PC-3 (cell line): ENCODE measurements around the gene SLC16A8. TPM values are rescaled to one million over a fixed set of nuclear protein-coding genes. Genes with fewer than 3 reads are reported as not detected.

Experiments used
- ATAC-seq: fragments of 200-7000 bp; cut with Tn5 transposase; 2 replicates; pipeline ENCODE4 v1.9.1; 2020; ENCODE audit warnings: mild to moderate bottlenecking, moderate library complexity
- BruUV-seq: library from RNA; stranded (reverse); fragments of 400-500 nt; replicated peaks from 2 replicates; lab custom pipeline; 2021; lab: Mats Ljungman, UMichigan
- CTCF ChIA-PET: fragments of 300-600 bp; sonication (Branson Sonifier 250); formaldehyde crosslinking; loops from one replicate; lab custom pipeline; 2022; ENCODE audit warnings: antibody characterized with exemption; lab: Charles Lee
- POLR2A ChIA-PET: fragments of 300-600 bp; sonication (Branson Sonifier 250); formaldehyde crosslinking; loops from one replicate; lab custom pipeline; 2022; ENCODE audit warnings: antibody characterized with exemption; ENCODE audit not compliant: unreplicated experiment; lab: Charles Lee
- DNase-seq: peaks from one replicate; pipeline ENCODE4 v3.0.0-alpha.2; 2015
- H2AFZ ChIP-seq: fragments of 300-600 bp; sonication (generic); 2 replicates; pipeline ENCODE4 v1.6.0; 2016; ENCODE audit warnings: antibody characterized with exemption, low read length
- H3F3A ChIP-seq: fragments of 300-600 bp; sonication (generic); one replicate; pipeline ENCODE4 v1.6.0; 2017; ENCODE audit warnings: antibody characterized with exemption, low read length, control low read depth, mild to moderate bottlenecking; ENCODE audit not compliant: unreplicated experiment
- H3K27ac ChIP-seq: fragments of 300-600 bp; sonication (generic); 2 replicates; pipeline ENCODE4 v1.5.1; 2016; ENCODE audit warnings: mild to moderate bottlenecking, low read length
- H3K27me3 ChIP-seq: fragments of 300-600 bp; sonication (generic); 2 replicates; pipeline ENCODE4 v1.6.1; 2016; ENCODE audit warnings: low read length, mixed read lengths
- H3K36me3 ChIP-seq: fragments of 300-600 bp; sonication (generic); 2 replicates; pipeline ENCODE4 v1.6.1; 2016; ENCODE audit warnings: low read depth, mixed run types, low read length, mixed read lengths
- H3K4me1 ChIP-seq: fragments of 300-600 bp; sonication (generic); 2 replicates; pipeline ENCODE4 v1.5.1; 2016; ENCODE audit warnings: low read length; ENCODE audit not compliant: insufficient read depth
- H3K4me2 ChIP-seq: fragments of 300-600 bp; sonication (generic); 2 replicates; pipeline ENCODE4 v1.6.0; 2016; ENCODE audit warnings: low read length
- H3K4me3 ChIP-seq: fragments of 300-600 bp; sonication (generic); 2 replicates; pipeline ENCODE4 v1.5.1; 2016; ENCODE audit warnings: mild to moderate bottlenecking, low read length, mixed read lengths
- H3K79me2 ChIP-seq: fragments of 300-600 bp; sonication (generic); 2 replicates; pipeline ENCODE4 v1.6.1; 2017; ENCODE audit warnings: low read length, mixed read lengths
- H3K9ac ChIP-seq: fragments of 300-600 bp; sonication (generic); 2 replicates; pipeline ENCODE4 v1.6.0; 2016; ENCODE audit warnings: mild to moderate bottlenecking, low read length
- H3K9me2 ChIP-seq: fragments of 300-600 bp; sonication (generic); replicated peaks from 2 replicates; pipeline ENCODE4 v1.6.1; 2016; ENCODE audit warnings: mixed run types, low read length, mixed read lengths
- H3K9me3 ChIP-seq: fragments of 300-600 bp; sonication (generic); 2 replicates; pipeline ENCODE4 v1.6.1; 2016; ENCODE audit warnings: low read length, mixed read lengths
- H4K20me1 ChIP-seq: fragments of 300-600 bp; sonication (generic); 2 replicates; pipeline ENCODE4 v1.6.1; 2016; ENCODE audit warnings: low read length, mixed read lengths
- CTCF ChIP-seq: fragments of 300-600 bp; sonication (generic); conservative IDR thresholded peaks from 2 replicates; pipeline ENCODE4 v1.5.1; 2017; ENCODE audit warnings: antibody characterized with exemption, low read depth, mild to moderate bottlenecking, low read length
- EZH2 ChIP-seq: fragments of 300-600 bp; sonication (generic); IDR thresholded peaks from one replicate; pipeline ENCODE4 v1.6.1; 2017; ENCODE audit warnings: antibody characterized with exemption, mild to moderate bottlenecking, low read length; ENCODE audit not compliant: unreplicated experiment
- EZH2phosphoT487 ChIP-seq: fragments of 300-600 bp; sonication (generic); IDR thresholded peaks from 2 replicates; pipeline ENCODE4 v1.6.1; 2018; ENCODE audit warnings: mild to moderate bottlenecking, antibody characterized with exemption, low read length, borderline replicate concordance
- intact Hi-C: fragments of 100-400 bp; cut with micrococcal nuclease; formaldehyde crosslinking; loops from 2 replicates; pipeline ENCODE4 v1.9.0; 2023
- total RNA-seq: library from RNA; depleted of rRNA; stranded (reverse); fragments of >200 nt; gene quantifications from 2 replicates; pipeline ENCODE4 v1.2.3, GENCODE V29; 2014

Gene SLC16A8
- total RNA-seq, 1 experiment from 2014 or later: not detected

GRCh38 chr22:38085501-38085900, 1.5 kb upstream of the SLC16A8 start:
- no peak overlapping the region for H3K27ac ChIP-seq
- intact Hi-C loops: no loop called here
- BruUV-seq: no TSS peak
- H3K36me3 ChIP-seq: no peaks in the 10 kb centered on the region
- CTCF ChIA-PET: no interaction called here
- TF ChIP-seq CTCF: no peak
- no peak for TF ChIP-seq EZH2phosphoT487
- no peak for TF ChIP-seq EZH2
- H3K9ac ChIP-seq: no peak overlapping the region
- POLR2A ChIA-PET: no interaction called here
- no peaks in the 10 kb centered on the region for H3F3A ChIP-seq
- no peaks in the 10 kb centered on the region for H4K20me1 ChIP-seq
- H3K79me2 ChIP-seq: no peaks in the 10 kb centered on the region
- DNase-seq (no peak), ATAC-seq (no peak)
- no peak overlapping the region for H3K4me2 ChIP-seq
- H3K9me2 ChIP-seq: no peaks in the 10 kb centered on the region
- H3K9me3 ChIP-seq: no peaks in the 10 kb centered on the region
- H2AFZ ChIP-seq: no peak overlapping the region
- H3K4me3 ChIP-seq: no peak overlapping the region
- H3K4me1 ChIP-seq: no peaks in the 10 kb centered on the region
- no peaks in the 10 kb centered on the region for H3K27me3 ChIP-seq

- no peak overlapping the region for H3K4me3 ChIP-seq
- no peaks in the 10 kb centered on the region for H3K36me3 ChIP-seq
- no peak for TF ChIP-seq EZH2phosphoT487
- TF ChIP-seq EZH2: no peak
- no peaks in the 10 kb centered on the region for H3K27me3 ChIP-seq
- no peaks in the 10 kb centered on the region for H3K79me2 ChIP-seq
- H3K4me1 ChIP-seq: no peaks in the 10 kb centered on the region
- POLR2A ChIA-PET: no interaction called here
- CTCF ChIA-PET: no interaction called here
- no peaks in the 10 kb centered on the region for H3F3A ChIP-seq
- no peak overlapping the region for H3K4me2 ChIP-seq
- no peak overlapping the region for H3K27ac ChIP-seq
- no peak overlapping the region for H2AFZ ChIP-seq
- intact Hi-C loops: no loop called here
- DNase-seq: no peak
- no TSS peak for BruUV-seq
- ATAC-seq: no peak
- H3K9me3 ChIP-seq: no peaks in the 10 kb centered on the region
- H4K20me1 ChIP-seq: no peaks in the 10 kb centered on the region
- H3K9me2 ChIP-seq: no peaks in the 10 kb centered on the region
- H3K9ac ChIP-seq: no peak overlapping the region
Measured at GRCh38 chr22:38085056-38085455, 1.1 kb upstream of the SLC16A8 start.

GRCh38 chr22:38082986-38083710, 836 bp downstream of the SLC16A8 start:
- Histone ChIP-seq H3K79me2 (no peaks in the 10 kb centered on the region), H3K9me3 (no peaks in the 10 kb centered on the region), H3K27ac (no peak overlapping the region), H3K27me3 (no peaks in the 10 kb centered on the region), H3K4me3 (no peak overlapping the region), H3F3A (no peaks in the 10 kb centered on the region), H3K4me1 (no peaks in the 10 kb centered on the region), H4K20me1 (no peaks in the 10 kb centered on the region), H2AFZ (no peak overlapping the region), H3K9me2 (no peaks in the 10 kb centered on the region), H3K36me3 (no peaks in the 10 kb centered on the region), H3K4me2 (no peak overlapping the region), H3K9ac (no peak overlapping the region)
- ChIA-PET POLR2A (no interaction called here), CTCF (no interaction called here)
- DNase-seq (no peak), ATAC-seq (no peak)
- intact Hi-C loops: no loop called here
- no TSS peak for BruUV-seq
- TF ChIP-seq EZH2phosphoT487: no peak
